Suprapubic skin (tissue), 4 donors: Measurements from ENCODE around the gene DNAJC5. TPM values are rescaled to one million over a fixed set of nuclear protein-coding genes. Genes with fewer than 3 reads are reported as not detected.

Experiments
- DNase-seq, 2 donors: peaks; one replicate each; pipeline ENCODE4 v3.0.0-alpha.2; 2019; ENCODE audit warnings: low spot score in 2 of 2
- H3K27ac ChIP-seq: fragments of 200-600 bp; sonication (generic); one replicate; pipeline ENCODE4 v1.5.1; 2019
- H3K27me3 ChIP-seq: fragments of 200-600 bp; sonication (generic); one replicate; pipeline ENCODE4 v1.5.1; 2019
- H3K36me3 ChIP-seq: fragments of 200-600 bp; sonication (generic); one replicate; pipeline ENCODE4 v1.5.1; 2019
- H3K4me1 ChIP-seq: fragments of 200-600 bp; sonication (generic); one replicate; pipeline ENCODE4 v1.5.1; 2019
- H3K4me3 ChIP-seq: fragments of 200-600 bp; sonication (generic); one replicate; pipeline ENCODE4 v1.5.1; 2019; ENCODE audit warnings: mild to moderate bottlenecking
- H3K9me3 ChIP-seq: fragments of 200-600 bp; sonication (generic); one replicate; pipeline ENCODE4 v1.5.1; 2019
- CTCF ChIP-seq, 2 donors: fragments of 200-600 bp in 1 of 2; fragments of 450-650 bp in 1 of 2; sonication (generic) in 1 of 2; IDR thresholded peaks; one replicate each; pipeline ENCODE4 v1.5.1; 2016 to 2019; ENCODE audit warnings: antibody characterized with exemption in 2 of 2, mild to moderate bottlenecking in 1 of 2, moderate library complexity in 1 of 2
- EP300 ChIP-seq: sonication (generic); formaldehyde crosslinking; IDR thresholded peaks from one replicate; pipeline ENCODE4 v1.6.1; 2017; ENCODE audit warnings: antibody characterized with exemption
- POLR2A ChIP-seq, 2 donors: fragments of 450-650 bp; IDR thresholded peaks; one replicate each; pipeline ENCODE4 v1.6.1; 2017; ENCODE audit warnings: antibody characterized with exemption in 2 of 2, mild to moderate bottlenecking in 2 of 2, moderate library complexity in 2 of 2
- POLR2AphosphoS5 ChIP-seq, 3 donors: sonication (generic); formaldehyde crosslinking; IDR thresholded peaks; one replicate each; pipeline ENCODE4 v1.6.1; 2017; ENCODE audit warnings: antibody characterized with exemption in 3 of 3
- WGBS: methylation state at CpG from one replicate; pipeline ENCODE4 v1.1.5; 2018; 5-methylcytosine and 5-hydroxymethylcytosine counted together
- total RNA-seq, 4 donors: library from RNA; depleted of rRNA; stranded (reverse); fragments of >200 nt; gene quantifications; one replicate each; pipeline ENCODE4 v1.1.0, GENCODE V29; 2016

Gene DNAJC5
- total RNA-seq, 4 donors from 2014 or later, result 36.4 to 62.0 (median 53.7) TPM

GRCh38 chr20:63934271-63935068 is 39.5 kb downstream of the DNAJC5 start:
- no peak overlapping the region for H3K27ac ChIP-seq
- 85% methylated on average over 34 of the region's 37 CpGs for WGBS

GRCh38 chr20:63935447-63935846 is 40.5 kb downstream of the DNAJC5 start:
- WGBS, result 92% methylated on average over 7 of the region's 9 CpGs
- no peaks in the 10 kb centered on the region for H3K27me3 ChIP-seq
- H3K4me3 ChIP-seq, result no peak overlapping the region
- H3K36me3 ChIP-seq, result peaks cover 70% of the 10 kb centered on the region
- no peaks in the 10 kb centered on the region for H3K4me1 ChIP-seq
- no peak for TF ChIP-seq POLR2AphosphoS5 (IDR thresholded peaks at IDR 0.05)
- TF ChIP-seq EP300, result no peak
- no peak for TF ChIP-seq POLR2A (IDR thresholded peaks at IDR 0.05)
- TF ChIP-seq CTCF (IDR thresholded peaks at IDR 0.05), result no peak
- DNase-seq, result no peak
- H3K9me3 ChIP-seq, result no peaks in the 10 kb centered on the region
- no peak overlapping the region for H3K27ac ChIP-seq

More at GRCh38 chr20:63934271-63935068, 39.5 kb downstream of the DNAJC5 start:
- Histone ChIP-seq H3K27me3 (no peaks in the 10 kb centered on the region), H3K4me3 (no peak overlapping the region), H3K36me3 (peaks cover 72% of the 10 kb centered on the region), H3K9me3 (no peaks in the 10 kb centered on the region), H3K4me1 (no peaks in the 10 kb centered on the region)
- TF ChIP-seq POLR2A (IDR thresholded peaks at IDR 0.05) (no peak), EP300 (no peak), POLR2AphosphoS5 (IDR thresholded peaks at IDR 0.05) (no peak), CTCF (IDR thresholded peaks at IDR 0.05) (no peak)
- DNase-seq, result no peak

GRCh38 chr20:63937596-63937995 is 42.7 kb downstream of the DNAJC5 start:
- Histone ChIP-seq H3K4me1 (peaks cover 13% of the 10 kb centered on the region), H3K27ac (no peak overlapping the region), H3K36me3 (peaks cover 57% of the 10 kb centered on the region), H3K27me3 (no peaks in the 10 kb centered on the region), H3K4me3 (no peak overlapping the region), H3K9me3 (no peaks in the 10 kb centered on the region)
- no peak for TF ChIP-seq POLR2A (IDR thresholded peaks at IDR 0.05)
- no peak for TF ChIP-seq POLR2AphosphoS5 (IDR thresholded peaks at IDR 0.05)
- TF ChIP-seq EP300, result no peak
- TF ChIP-seq CTCF (IDR thresholded peaks at IDR 0.05), result no peak
- DNase-seq, result no peak
- WGBS, result 87% methylated on average over 14 of the region's 14 CpGs

GRCh38 chr20:63939061-63939935 is 44.4 kb downstream of the DNAJC5 start:
- Histone ChIP-seq H3K27ac (no peak overlapping the region), H3K36me3 (peaks cover 63% of the 10 kb centered on the region), H3K4me1 (peaks cover 24% of the 10 kb centered on the region), H3K9me3 (no peaks in the 10 kb centered on the region), H3K27me3 (no peaks in the 10 kb centered on the region), H3K4me3 (no peak overlapping the region)
- WGBS, result 83% methylated on average over 21 of the region's 33 CpGs
- no peak for TF ChIP-seq EP300
- no peak for TF ChIP-seq CTCF (IDR thresholded peaks at IDR 0.05)
- no peak for TF ChIP-seq POLR2A (IDR thresholded peaks at IDR 0.05)
- no peak for TF ChIP-seq POLR2AphosphoS5 (IDR thresholded peaks at IDR 0.05)
- no peak for DNase-seq

GRCh38 chr20:63940071-63940471 is 45.1 kb downstream of the DNAJC5 start:
- H3K27ac ChIP-seq, result no peak overlapping the region
- no peak for DNase-seq
- H3K9me3 ChIP-seq, result no peaks in the 10 kb centered on the region
- peaks cover 63% of the 10 kb centered on the region for H3K36me3 ChIP-seq
- H3K4me1 ChIP-seq, result peaks cover 24% of the 10 kb centered on the region
- TF ChIP-seq POLR2A (IDR thresholded peaks at IDR 0.05) (no peak), CTCF (IDR thresholded peaks at IDR 0.05) (no peak), POLR2AphosphoS5 (IDR thresholded peaks at IDR 0.05) (no peak)
- H3K27me3 ChIP-seq, result no peaks in the 10 kb centered on the region
- 92% methylated on average over 12 of the region's 23 CpGs for WGBS
- no peak overlapping the region for H3K4me3 ChIP-seq
